ENCODE measurements around the gene LHFPL3.

DNA sequence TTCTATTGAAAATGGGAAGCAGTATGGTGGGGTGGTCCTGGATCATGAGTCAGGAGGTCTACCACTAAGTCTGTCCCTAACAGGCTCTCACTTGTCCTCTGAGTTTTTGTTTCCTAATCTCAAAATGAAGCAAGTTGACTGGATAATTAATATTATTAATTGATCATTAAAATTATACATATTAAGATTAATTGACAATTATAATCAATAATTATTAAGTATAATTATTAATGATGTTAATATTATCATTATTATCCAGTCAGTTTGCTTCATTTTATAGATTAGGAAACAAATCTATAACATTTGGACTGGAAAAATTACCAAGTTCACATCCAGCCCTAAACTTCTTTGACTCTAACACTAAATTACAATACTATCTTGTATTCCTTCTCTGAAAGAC is 511.4 kb downstream of the LHFPL3 start:
- TF ChIP-seq POLR2A (IDR thresholded peaks at IDR 0.05; ENCODE audit: low read depth): no peak
- TF ChIP-seq, protein P1, sequence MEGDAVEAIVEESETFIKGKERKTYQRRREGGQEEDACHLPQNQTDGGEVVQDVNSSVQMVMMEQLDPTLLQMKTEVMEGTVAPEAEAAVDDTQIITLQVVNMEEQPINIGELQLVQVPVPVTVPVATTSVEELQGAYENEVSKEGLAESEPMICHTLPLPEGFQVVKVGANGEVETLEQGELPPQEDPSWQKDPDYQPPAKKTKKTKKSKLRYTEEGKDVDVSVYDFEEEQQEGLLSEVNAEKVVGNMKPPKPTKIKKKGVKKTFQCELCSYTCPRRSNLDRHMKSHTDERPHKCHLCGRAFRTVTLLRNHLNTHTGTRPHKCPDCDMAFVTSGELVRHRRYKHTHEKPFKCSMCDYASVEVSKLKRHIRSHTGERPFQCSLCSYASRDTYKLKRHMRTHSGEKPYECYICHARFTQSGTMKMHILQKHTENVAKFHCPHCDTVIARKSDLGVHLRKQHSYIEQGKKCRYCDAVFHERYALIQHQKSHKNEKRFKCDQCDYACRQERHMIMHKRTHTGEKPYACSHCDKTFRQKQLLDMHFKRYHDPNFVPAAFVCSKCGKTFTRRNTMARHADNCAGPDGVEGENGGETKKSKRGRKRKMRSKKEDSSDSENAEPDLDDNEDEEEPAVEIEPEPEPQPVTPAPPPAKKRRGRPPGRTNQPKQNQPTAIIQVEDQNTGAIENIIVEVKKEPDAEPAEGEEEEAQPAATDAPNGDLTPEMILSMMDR (IDR thresholded peaks at IDR 0.05): no peak
- TF ChIP-seq POLR2AphosphoS5 (IDR thresholded peaks at IDR 0.05): no peak
- no peak for TF ChIP-seq EP300 (IDR thresholded peaks at IDR 0.05)

Measured in esophagus muscularis mucosa (tissue), 4 donors.